HCT116 (cell line): ENCODE data around the gene PPP2R3C. TPM values are rescaled to one million over a fixed set of nuclear protein-coding genes. Genes with fewer than 3 reads are reported as not detected.

Experiments
- ATAC-seq: fragments of 200-7000 bp; cut with Tn5 transposase; 2 replicates; pipeline ENCODE4 v1.9.1; 2020; ENCODE audit warnings: mild to moderate bottlenecking, moderate library complexity
- BruUV-seq: library from RNA; stranded (reverse); fragments of 400-500 nt; replicated peaks from 2 replicates; lab custom pipeline; 2021; lab: Mats Ljungman, UMichigan
- CTCF ChIA-PET: fragments of 300-600 bp; sonication (Branson Sonifier 250); formaldehyde crosslinking; loops from one replicate; lab custom pipeline; 2021; ENCODE audit warnings: antibody characterized with exemption; lab: Charles Lee
- POLR2A ChIA-PET: fragments of 300-600, 350-600 bp; sonication (Branson Sonifier 250); formaldehyde crosslinking; loops from one replicate; lab custom pipeline; 2021; ENCODE audit warnings: antibody characterized with exemption; lab: Charles Lee
- RAD21 ChIA-PET, 2 experiments: fragments of 300-600 bp; sonication (Branson Sonifier 250); formaldehyde crosslinking; loops; one replicate each; lab custom pipeline; 2023; ENCODE audit warnings: low total read pairs in 2 of 2; ENCODE audit not compliant: uncharacterized antibody in 2 of 2, unreplicated experiment in 2 of 2, low non-redundant PET in 1 of 2; lab: Charles Lee
- DNase-seq: peaks from one replicate; pipeline ENCODE4 v3.0.0-alpha.2; 2010; ENCODE audit warnings: low read depth, low spot score
- H2AFZ ChIP-seq: fragments of 200-600 bp; shearing (Covaris generic), sonication (generic); 2 replicates; pipeline ENCODE4 v1.6.1; 2017; ENCODE audit warnings: low read depth, mixed run types, mixed read lengths, antibody characterized with exemption, low read length; ENCODE audit not compliant: poor library complexity, severe bottlenecking
- H3K27ac ChIP-seq: 2 replicates; pipeline ENCODE4 v1.5.1; 2012; ENCODE audit warnings: low read depth, low read length
- H3K27me3 ChIP-seq: fragments of 200-600 bp; sonication (generic); 2 replicates; pipeline ENCODE4 v1.6.1; 2016; ENCODE audit warnings: mixed run types, low read length, mixed read lengths; ENCODE audit not compliant: insufficient read depth
- H3K36me3 ChIP-seq, 2 experiments: fragments of 200-500 bp in 1 of 2; fragments of 200-600 bp in 1 of 2; sonication (Bioruptor generic) in 1 of 2; sonication (generic) in 1 of 2; 2 replicates each; pipeline versions ENCODE4 v1.5.1 to v1.6.1; 2014 to 2016; ENCODE audit warnings: low read length in 2 of 2, inconsistent platforms in 1 of 2, mixed read lengths in 1 of 2, mixed run types in 1 of 2; ENCODE audit not compliant: insufficient read depth in 2 of 2, control insufficient read depth in 1 of 2
- H3K4me1 ChIP-seq, 2 experiments: fragments of 200-600 bp in 1 of 2; sonication (generic) in 1 of 2; 2 replicates each; pipeline versions ENCODE4 v1.5.1 to v1.6.1; 2012 to 2017; ENCODE audit warnings: low read length in 2 of 2, inconsistent platforms in 1 of 2, mild to moderate bottlenecking in 1 of 2, mixed read lengths in 1 of 2, mixed run types in 1 of 2, moderate library complexity in 1 of 2; ENCODE audit not compliant: insufficient read depth in 2 of 2, control insufficient read depth in 1 of 2
- H3K4me2 ChIP-seq: fragments of 200-600 bp; sonication (generic); 2 replicates; pipeline ENCODE4 v1.6.1; 2017; ENCODE audit warnings: mixed run types, low read length, mixed read lengths
- H3K4me3 ChIP-seq, 2 experiments: fragments of 200-600 bp in 1 of 2; sonication (generic) in 1 of 2; replicated peaks in 1 of 2; 2 replicates each; pipeline ENCODE4 v1.5.1; 2011 to 2016; ENCODE audit warnings: low read length in 2 of 2, control low read depth in 1 of 2, low read depth in 1 of 2, mild to moderate bottlenecking in 1 of 2, mixed read lengths in 1 of 2, mixed run types in 1 of 2
- H3K79me2 ChIP-seq: fragments of 200-600 bp; sonication (generic); 2 replicates; pipeline ENCODE4 v1.6.1; 2017; ENCODE audit warnings: mild to moderate bottlenecking, mixed run types, low read length, moderate library complexity, mixed read lengths; ENCODE audit not compliant: insufficient read depth
- H3K9ac ChIP-seq: fragments of 200-600 bp; sonication (generic); 2 replicates; pipeline ENCODE4 v1.6.1; 2016; ENCODE audit warnings: low read length, mixed read lengths
- H3K9me2 ChIP-seq: fragments of 200-600 bp; sonication (generic), shearing (Covaris generic); 2 replicates; pipeline ENCODE4 v1.6.1; 2017; ENCODE audit warnings: mixed run types, mild to moderate bottlenecking, moderate library complexity; ENCODE audit not compliant: insufficient read depth
- H3K9me3 ChIP-seq, 2 experiments: fragments of 200-500 bp in 1 of 2; fragments of 200-600 bp in 1 of 2; sonication (Bioruptor generic) in 1 of 2; sonication (generic) in 1 of 2; 2 replicates each; pipeline ENCODE4 v1.6.1; 2014 to 2017; ENCODE audit warnings: low read length in 2 of 2, mixed read lengths in 2 of 2, inconsistent platforms in 1 of 2, low read depth in 1 of 2, mild to moderate bottlenecking in 1 of 2, mixed run types in 1 of 2, moderate library complexity in 1 of 2; ENCODE audit not compliant: control insufficient read depth in 1 of 2, insufficient read depth in 1 of 2
- H4K20me1 ChIP-seq: fragments of 200-600 bp; sonication (generic), shearing (Covaris generic); 2 replicates; pipeline ENCODE4 v1.6.1; 2017; ENCODE audit warnings: mixed run types, mild to moderate bottlenecking, moderate library complexity; ENCODE audit not compliant: insufficient read depth
- CBX3 ChIP-seq: IDR thresholded peaks from 2 replicates; pipeline ENCODE4 v1.6.1; 2012; ENCODE audit warnings: low read depth
- EGR1 ChIP-seq: IDR thresholded peaks from 2 replicates; pipeline ENCODE4 v1.6.1; 2012; ENCODE audit warnings: low read depth
- ELF1 ChIP-seq: IDR thresholded peaks from 2 replicates; pipeline ENCODE4 v1.6.1; 2012; ENCODE audit warnings: low read depth, borderline replicate concordance
- EZH2 ChIP-seq: fragments of 200-600 bp; sonication (generic); IDR thresholded peaks from 2 replicates; pipeline ENCODE4 v1.6.1; 2017; ENCODE audit warnings: antibody characterized with exemption, mixed run types
- EZH2phosphoT487 ChIP-seq: fragments of 200-600 bp; IDR thresholded peaks from 2 replicates; pipeline ENCODE4 v1.6.1; 2018; ENCODE audit warnings: antibody characterized with exemption, borderline replicate concordance
- POLR2A ChIP-seq: IDR thresholded peaks from 2 replicates; pipeline ENCODE4 v1.7.0; 2011; ENCODE audit warnings: borderline replicate concordance; ENCODE audit not compliant: insufficient read depth, insufficient read length; ENCODE audit errors: extremely low read depth
- POLR2AphosphoS5 ChIP-seq: IDR thresholded peaks from 2 replicates; pipeline ENCODE4 v1.6.1; 2011; ENCODE audit warnings: mild to moderate bottlenecking, low read depth, low read length, moderate library complexity
- RAD21 ChIP-seq: IDR thresholded peaks from 2 replicates; pipeline ENCODE4 v1.6.1; 2012; ENCODE audit warnings: low read depth, mild to moderate bottlenecking
- SIN3A ChIP-seq: IDR thresholded peaks from 2 replicates; pipeline ENCODE4 v1.6.1; 2012; ENCODE audit warnings: low read depth
- SP1 ChIP-seq: IDR thresholded peaks from 2 replicates; pipeline ENCODE4 v1.6.1; 2012; ENCODE audit warnings: low read depth
- SRF ChIP-seq: IDR thresholded peaks from 2 replicates; pipeline ENCODE4 v1.6.1; 2012; ENCODE audit warnings: low read depth
- TCF7L2 ChIP-seq: IDR thresholded peaks from 2 replicates; pipeline ENCODE4 v1.7.0; 2011; ENCODE audit warnings: borderline replicate concordance, inconsistent platforms; ENCODE audit not compliant: insufficient read depth, insufficient read length; ENCODE audit errors: extremely low read depth
- YY1 ChIP-seq: IDR thresholded peaks from 2 replicates; pipeline ENCODE4 v1.6.1; 2011; ENCODE audit warnings: low read length, low read depth, moderate library complexity, mild to moderate bottlenecking; ENCODE audit not compliant: insufficient replicate concordance; ENCODE audit errors: extremely low read depth
- ZFX ChIP-seq: fragments of 450-650 bp; IDR thresholded peaks from 2 replicates; pipeline ENCODE4 v1.6.1; 2017
- ZNF274 ChIP-seq: fragments of 200-500 bp; sonication (Bioruptor generic); IDR thresholded peaks from 2 replicates; pipeline ENCODE4 v1.6.1; 2014; ENCODE audit warnings: mild to moderate bottlenecking, low read depth, low read length, inconsistent platforms
- intact Hi-C: fragments of 100-400 bp; cut with micrococcal nuclease; formaldehyde crosslinking; loops from 2 replicates; pipeline ENCODE4 v1.10.0; 2022
- total RNA-seq: library from RNA; stranded (reverse); gene quantifications from one replicate; pipeline ENCODE4 v1.2.1, GENCODE V29; 2021; ENCODE audit not compliant: unreplicated experiment
- TF ChIP-seq, protein P1 (sequence below): IDR thresholded peaks from 2 replicates; pipeline ENCODE4 v1.6.1; 2012
- TF ChIP-seq, protein P2 (sequence below): IDR thresholded peaks from 2 replicates; pipeline ENCODE4 v1.6.1; 2012; ENCODE audit warnings: low read depth
- TF ChIP-seq, protein P3 (sequence below): IDR thresholded peaks from 2 replicates; pipeline ENCODE4 v1.6.1; 2012
- TF ChIP-seq, protein P4 (sequence below): IDR thresholded peaks from 2 replicates; pipeline ENCODE4 v1.6.1; 2011; ENCODE audit warnings: mild to moderate bottlenecking, low read length, moderate library complexity; ENCODE audit not compliant: insufficient replicate concordance; ENCODE audit errors: extremely low read depth

Gene PPP2R3C
- total RNA-seq, 1 experiment from 2014 or later, result 14.1 TPM

DNA sequence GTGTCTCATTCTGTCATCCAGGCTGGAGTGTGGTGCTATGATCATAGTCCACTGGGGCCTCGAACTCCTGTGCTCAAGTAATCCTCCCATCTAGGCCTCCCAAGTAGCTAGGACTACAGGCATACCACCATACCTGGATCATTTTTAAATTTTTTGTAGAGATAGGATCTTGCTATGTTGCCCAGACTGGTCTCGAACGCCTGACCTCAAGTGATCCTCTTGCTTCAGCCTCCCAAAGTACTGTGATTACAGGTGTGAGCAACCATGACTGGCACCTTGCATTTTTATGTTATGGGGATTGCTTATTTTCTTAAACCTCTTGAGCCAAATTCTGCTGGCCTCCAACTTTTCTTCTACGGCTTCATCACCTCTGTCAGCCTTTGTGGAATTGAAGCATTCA is 27.4 kb upstream of the PPP2R3C start:
- H4K20me1 ChIP-seq, result no peaks in the 10 kb centered on the region
- ChIA-PET CTCF (interaction anchor here (0.9 kb wide), 1 partner anchor 9 kb away, joined by 3 read pairs; no protein-coding TSS in a partner anchor), POLR2A (no interaction called here), RAD21 (no interaction called here)
- intact Hi-C loops, result no loop called here
- H3K36me3 ChIP-seq, result no peaks in the 10 kb centered on the region
- ATAC-seq, result no peak
- TF ChIP-seq EZH2 (no peak), CBX3 (no peak), TCF7L2 (no peak), EGR1 (no peak), ELF1 (no peak), ZFX (no peak), EZH2phosphoT487 (no peak), ZNF274 (no peak), SIN3A (no peak), RAD21 (no peak), SRF (no peak), YY1 (no peak), SP1 (no peak), POLR2A (no peak), POLR2AphosphoS5 (no peak)
- TF ChIP-seq, protein P1, sequence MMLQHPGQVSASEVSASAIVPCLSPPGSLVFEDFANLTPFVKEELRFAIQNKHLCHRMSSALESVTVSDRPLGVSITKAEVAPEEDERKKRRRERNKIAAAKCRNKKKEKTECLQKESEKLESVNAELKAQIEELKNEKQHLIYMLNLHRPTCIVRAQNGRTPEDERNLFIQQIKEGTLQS, result no peak
- TF ChIP-seq, protein P2, sequence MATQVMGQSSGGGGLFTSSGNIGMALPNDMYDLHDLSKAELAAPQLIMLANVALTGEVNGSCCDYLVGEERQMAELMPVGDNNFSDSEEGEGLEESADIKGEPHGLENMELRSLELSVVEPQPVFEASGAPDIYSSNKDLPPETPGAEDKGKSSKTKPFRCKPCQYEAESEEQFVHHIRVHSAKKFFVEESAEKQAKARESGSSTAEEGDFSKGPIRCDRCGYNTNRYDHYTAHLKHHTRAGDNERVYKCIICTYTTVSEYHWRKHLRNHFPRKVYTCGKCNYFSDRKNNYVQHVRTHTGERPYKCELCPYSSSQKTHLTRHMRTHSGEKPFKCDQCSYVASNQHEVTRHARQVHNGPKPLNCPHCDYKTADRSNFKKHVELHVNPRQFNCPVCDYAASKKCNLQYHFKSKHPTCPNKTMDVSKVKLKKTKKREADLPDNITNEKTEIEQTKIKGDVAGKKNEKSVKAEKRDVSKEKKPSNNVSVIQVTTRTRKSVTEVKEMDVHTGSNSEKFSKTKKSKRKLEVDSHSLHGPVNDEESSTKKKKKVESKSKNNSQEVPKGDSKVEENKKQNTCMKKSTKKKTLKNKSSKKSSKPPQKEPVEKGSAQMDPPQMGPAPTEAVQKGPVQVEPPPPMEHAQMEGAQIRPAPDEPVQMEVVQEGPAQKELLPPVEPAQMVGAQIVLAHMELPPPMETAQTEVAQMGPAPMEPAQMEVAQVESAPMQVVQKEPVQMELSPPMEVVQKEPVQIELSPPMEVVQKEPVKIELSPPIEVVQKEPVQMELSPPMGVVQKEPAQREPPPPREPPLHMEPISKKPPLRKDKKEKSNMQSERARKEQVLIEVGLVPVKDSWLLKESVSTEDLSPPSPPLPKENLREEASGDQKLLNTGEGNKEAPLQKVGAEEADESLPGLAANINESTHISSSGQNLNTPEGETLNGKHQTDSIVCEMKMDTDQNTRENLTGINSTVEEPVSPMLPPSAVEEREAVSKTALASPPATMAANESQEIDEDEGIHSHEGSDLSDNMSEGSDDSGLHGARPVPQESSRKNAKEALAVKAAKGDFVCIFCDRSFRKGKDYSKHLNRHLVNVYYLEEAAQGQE, result no peak
- TF ChIP-seq, protein P3, sequence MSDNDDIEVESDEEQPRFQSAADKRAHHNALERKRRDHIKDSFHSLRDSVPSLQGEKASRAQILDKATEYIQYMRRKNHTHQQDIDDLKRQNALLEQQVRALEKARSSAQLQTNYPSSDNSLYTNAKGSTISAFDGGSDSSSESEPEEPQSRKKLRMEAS, result no peak
- TF ChIP-seq, protein P4, sequence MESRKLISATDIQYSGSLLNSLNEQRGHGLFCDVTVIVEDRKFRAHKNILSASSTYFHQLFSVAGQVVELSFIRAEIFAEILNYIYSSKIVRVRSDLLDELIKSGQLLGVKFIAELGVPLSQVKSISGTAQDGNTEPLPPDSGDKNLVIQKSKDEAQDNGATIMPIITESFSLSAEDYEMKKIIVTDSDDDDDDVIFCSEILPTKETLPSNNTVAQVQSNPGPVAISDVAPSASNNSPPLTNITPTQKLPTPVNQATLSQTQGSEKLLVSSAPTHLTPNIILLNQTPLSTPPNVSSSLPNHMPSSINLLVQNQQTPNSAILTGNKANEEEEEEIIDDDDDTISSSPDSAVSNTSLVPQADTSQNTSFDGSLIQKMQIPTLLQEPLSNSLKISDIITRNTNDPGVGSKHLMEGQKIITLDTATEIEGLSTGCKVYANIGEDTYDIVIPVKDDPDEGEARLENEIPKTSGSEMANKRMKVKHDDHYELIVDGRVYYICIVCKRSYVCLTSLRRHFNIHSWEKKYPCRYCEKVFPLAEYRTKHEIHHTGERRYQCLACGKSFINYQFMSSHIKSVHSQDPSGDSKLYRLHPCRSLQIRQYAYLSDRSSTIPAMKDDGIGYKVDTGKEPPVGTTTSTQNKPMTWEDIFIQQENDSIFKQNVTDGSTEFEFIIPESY, result no peak
- no peak for DNase-seq
- no peaks in the 10 kb centered on the region for H3K9me2 ChIP-seq
- H3K9ac ChIP-seq, result no peak overlapping the region
- BruUV-seq, result no TSS peak
- H3K4me3 ChIP-seq, result no peak overlapping the region
- H3K27ac ChIP-seq, result no peak overlapping the region
- H3K79me2 ChIP-seq, result peaks cover 8% of the 10 kb centered on the region; the same call in 1 of the 2 replicates
- H3K27me3 ChIP-seq, result no peaks in the 10 kb centered on the region
- no peaks in the 10 kb centered on the region for H3K9me3 ChIP-seq
- H2AFZ ChIP-seq, result no peak overlapping the region
- H3K4me2 ChIP-seq, result no peak overlapping the region
- no peaks in the 10 kb centered on the region for H3K4me1 ChIP-seq
